GM21528 (cell line): ENCODE results near the gene ZNF184.

Experiments
- ATAC-seq: cut with Tn5 transposase; IDR thresholded peaks from one replicate; pipeline ENCODE4 v1.9.1; 2021; ENCODE audit warnings: mild to moderate bottlenecking, moderate library complexity; ENCODE audit not compliant: unreplicated experiment, low FRiP score

ZNF184 gene

DNA sequence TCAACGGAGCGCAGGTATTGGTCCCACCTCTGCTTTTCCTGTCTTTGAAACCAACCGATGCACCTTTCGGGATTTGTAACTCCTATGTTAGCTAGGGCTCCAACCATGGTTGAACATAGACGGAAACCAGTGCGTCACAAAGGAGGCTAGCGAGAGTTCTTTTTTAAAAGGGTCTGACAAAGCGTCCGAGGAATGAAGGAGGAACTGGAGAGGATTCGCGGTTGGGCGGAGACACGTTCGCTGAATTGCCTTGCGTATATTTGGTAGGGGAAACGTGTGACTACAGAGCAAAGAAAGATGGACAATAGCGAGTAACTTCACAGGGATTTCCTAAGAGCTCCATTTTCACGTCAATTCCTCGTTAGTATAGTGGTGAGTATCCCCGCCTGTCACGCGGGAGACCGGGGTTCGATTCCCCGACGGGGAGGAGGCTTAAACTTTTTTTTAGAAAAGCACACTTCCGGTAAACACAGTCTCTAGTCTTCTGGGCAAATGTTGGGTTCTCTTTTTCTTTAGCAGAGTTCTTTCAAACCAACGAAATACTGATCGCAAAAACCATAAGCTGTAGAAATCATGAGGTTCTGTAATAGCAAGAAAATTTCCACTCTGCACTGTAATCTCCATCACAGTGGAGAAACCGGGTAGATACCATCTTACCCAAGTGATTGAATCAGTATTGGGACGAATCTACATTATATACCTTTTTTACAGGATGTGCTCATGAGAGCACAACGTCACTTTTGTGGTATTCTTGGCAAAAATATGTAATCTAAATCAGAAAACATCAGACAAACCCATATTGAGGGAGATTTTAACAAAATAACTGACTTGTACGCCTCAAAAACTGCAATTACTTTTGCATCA, 6.6 kb upstream of the ZNF184 start:
- peak; percentile 51 for ATAC-seq

DNA sequence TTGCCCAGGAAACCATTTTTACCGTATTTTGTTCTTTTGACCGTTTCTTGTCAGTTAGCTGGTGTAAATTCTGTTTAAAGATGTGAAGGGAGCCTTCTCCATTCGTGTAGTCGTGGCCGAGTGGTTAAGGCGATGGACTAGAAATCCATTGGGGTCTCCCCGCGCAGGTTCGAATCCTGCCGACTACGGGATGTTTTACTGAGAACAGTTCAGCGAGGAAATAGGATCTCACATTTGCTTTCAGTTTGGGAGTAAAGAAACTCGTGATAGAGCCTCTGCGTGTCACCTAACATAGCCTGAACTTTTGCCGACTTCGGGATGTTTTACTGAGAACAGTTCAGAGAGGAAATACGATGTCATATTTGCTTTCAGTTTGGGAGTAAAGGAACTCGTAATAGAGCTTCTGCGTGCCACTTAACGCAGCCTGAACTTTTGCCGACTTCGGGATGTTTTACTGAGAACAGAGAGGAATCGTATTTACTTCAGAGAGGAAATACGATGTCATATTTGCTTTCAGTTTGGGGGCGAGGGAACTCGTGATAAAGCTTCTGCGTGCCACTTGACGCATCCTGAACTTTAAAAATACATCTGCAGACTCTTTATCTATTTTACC, 5.9 kb upstream of the ZNF184 start:
- ATAC-seq = peak; percentile 59

DNA sequence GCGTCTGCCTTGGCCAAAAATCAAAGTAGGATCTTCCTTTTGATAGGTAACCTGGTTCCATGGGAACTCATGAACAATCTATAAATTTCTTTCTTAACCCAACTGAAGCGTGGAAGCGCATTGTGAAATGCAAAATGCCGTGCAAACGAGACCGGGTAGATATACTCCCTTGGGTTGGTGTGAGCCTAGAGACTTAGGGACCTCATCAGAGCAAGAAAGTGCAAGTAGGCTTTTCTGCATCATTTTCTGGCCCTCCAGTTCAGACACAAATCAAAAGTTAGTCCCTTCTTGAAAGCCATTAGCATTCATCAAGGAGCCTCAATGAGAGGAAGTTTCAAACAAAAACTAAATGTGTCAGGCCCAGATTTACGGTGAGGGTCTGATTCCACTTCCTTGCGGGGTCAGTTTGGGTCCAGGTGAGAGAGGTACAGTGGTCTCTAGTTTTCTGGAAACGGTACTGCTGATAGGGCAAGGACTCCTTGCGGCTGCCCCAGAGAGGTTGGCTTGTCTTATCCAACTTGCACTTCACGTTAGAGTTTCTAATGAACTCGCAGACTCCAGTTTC, 5.3 kb upstream of the ZNF184 start:
- peak; percentile 18 for ATAC-seq

DNA sequence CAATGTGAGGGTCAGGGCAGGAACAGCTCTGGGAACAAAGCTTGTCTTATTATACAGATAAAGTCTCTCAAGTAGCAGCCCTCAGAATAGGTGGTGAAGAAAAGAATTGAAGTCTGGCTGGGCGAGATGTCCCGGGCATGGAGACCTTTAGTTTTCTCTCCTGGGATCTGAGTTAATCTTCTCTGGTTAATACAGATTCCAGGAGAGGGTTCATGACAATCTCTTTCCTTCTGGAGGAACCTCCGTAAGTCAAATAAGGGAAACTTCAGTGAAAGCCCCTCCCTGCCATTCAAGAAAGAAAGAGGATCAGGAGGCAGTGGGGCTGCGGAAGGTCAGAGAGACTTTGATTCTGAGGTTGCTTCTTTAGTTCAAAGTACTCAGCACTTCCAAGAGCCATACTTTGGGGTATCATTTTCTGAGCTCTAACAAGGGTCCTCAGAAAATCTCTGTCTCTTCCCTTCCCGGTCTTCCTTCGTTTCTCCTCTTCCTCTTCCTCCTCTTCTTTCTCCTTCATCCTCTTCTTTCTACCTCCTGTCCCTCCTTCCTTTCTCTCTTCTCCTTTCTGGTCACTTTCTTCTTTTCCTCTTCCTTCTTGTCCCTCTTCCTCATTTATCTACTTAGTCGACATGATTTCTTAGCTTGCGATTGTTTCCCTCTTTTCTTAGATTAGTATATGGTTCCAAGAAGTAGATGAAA, 4.6 kb upstream of the ZNF184 start:
- ATAC-seq = no peak

DNA sequence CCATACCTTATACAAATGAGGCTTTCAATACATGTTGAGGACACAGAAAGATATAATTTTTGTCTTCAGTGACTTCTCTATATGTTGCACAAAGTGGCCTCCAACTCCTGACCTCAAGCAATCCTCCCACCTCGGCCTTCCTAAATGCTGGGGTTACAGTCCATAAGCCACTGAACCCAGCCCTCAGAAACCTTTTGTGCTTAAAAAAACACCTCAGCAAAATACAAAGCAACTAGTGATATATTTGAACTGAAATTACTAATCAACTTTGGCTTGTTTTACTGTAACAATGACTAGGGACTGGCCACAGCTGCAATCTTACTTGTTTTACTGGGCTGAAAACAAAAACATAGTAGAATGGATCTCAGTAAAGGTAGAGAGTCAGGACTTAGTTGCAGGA, 3.2 kb upstream of the ZNF184 start:
- no peak for ATAC-seq

DNA sequence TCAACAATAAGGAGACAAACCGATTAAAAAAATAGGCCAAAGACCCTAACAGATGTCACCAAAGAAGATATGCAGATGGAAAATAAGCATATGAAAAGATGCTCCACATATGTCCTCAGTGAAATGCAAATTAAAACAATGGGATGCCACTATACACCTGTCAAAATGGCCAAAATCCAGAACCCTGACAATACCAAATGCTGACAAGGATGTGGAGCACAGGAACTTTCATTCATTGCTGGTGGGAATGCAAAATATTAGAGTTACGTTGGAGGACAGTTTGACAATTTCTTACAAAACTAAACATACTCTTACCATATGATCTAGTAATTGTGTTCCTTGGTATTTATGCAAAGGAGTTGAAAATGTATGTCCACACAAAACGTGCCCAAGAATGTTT, 1.8 kb upstream of the ZNF184 start:
- no peak for ATAC-seq

DNA sequence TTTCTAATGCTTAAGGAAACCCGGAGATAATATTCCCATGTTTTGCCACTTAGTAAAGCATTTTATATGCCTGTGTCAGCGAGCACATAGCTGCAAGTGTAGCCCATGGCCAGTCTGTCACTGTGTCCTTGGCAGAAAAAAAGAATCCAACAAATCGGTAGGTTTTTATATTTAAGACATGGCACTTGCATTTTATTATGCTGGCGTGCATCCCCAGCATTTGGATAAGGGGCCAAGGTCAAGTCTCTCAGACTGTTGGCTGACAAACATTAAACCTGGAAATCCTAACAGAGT, 1.2 kb upstream of the ZNF184 start:
- no peak for ATAC-seq

DNA sequence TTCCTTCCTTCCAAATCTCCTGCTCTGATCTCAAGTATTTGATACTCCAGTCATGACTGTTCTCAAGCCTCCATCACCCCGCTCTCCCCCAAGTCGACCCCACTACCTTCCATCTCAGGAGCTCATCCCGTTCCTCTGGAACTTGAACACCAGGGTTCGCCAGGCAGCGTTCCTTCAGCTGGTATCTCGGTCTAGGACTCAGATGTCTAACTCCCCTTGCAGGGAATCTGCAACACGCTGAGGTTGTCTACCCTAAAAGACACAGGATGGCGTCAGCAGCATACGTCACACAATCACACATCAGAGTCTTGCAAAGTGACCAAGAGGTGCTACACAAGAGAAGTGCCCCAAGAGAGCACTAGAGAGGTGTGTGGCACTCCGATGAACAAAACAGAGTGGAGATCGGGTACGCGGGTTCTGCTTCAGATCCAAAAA, 706 bp downstream of the ZNF184 start:
- peak; percentile 41 for ATAC-seq

DNA sequence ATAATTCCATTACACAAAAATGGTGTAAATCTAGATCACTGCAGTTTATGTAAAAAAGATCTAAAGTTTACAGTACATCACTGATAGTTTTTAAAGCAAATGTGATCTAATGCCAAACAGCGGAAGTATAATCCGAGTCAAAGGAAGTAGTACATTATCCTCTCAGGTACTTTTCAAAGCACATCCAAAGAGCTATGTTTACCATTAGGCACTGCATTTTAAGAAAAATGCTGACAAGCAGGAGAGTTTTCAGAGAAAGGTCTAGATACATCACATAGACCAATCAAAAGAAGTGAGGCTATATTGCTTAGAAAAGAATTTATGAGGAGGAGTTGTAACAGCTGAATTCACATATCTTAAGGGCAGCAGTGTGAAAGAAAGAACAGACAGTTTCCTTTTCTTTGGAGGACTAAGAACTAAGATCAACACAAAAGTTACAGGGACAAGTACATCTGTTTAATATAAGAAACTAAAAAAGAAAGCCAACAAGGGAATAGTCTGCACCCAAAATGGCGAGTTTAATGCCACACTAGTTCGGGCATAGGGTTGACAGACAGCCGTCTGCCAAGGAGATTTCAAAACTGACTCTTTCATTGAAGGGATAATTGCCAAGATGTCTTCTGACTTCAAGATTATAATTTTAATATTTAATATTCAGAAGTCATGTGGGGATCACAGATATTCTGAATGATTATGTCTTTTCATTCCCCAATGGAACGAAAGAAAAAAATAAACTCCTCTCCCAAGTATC, 1.4 kb downstream of the ZNF184 start:
- ATAC-seq = no peak

DNA sequence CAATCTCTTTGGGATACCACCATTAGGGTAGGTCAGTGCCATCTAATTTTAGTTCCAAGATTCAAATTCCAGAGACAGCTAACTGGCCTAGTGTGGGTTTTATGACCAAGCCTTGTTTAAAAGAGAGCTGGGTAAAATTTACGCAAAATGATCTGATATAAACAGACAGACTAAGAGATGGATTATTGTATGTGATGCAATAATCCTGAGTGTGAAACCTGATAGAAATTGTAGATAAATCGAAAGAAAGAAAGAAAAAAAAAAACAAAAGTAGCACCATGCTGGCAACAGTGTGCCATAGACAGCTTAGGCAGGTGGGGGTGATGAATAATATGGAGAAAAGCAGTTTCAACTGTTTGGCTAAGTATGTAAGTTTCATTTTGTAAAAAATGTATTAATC, 2.9 kb downstream of the ZNF184 start:
- ATAC-seq = no peak

DNA sequence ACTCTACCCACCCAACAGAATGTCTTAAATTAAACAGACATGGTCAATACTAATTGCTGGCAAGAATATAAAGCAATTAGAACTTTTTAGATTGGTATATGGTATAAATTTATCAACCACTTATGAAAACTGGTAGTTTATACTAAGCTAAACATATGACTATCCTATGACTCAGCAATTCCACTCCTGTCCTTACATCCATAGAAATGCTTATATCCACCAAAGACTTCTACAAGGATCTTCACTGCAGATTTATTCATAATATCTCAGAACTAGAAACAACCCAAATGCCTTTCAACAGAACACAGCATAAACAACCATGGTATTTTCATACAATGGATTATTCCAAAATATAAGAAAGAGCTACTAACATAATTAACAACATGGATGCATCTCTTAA, 4.6 kb downstream of the ZNF184 start:
- ATAC-seq = no peak

DNA sequence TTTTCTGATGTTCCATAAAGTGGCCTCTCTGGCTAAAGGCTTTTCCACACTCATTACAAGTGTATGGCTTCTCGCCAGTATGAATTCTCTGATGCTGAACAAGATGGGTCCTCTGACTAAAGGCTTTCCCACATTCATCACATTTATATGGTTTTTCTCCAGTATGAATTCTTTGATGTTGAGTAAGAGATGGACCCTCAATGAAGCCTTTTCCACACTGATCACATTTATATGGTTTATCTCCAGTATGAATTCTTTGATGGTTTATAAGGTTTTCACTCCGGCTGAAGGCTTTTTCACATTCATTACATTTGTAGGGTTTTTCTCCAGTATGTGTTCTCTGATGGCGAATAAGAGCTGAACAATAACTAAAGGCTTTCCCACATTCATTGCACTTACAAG, 20.4 kb downstream of the ZNF184 start:
- ATAC-seq = no peak

DNA sequence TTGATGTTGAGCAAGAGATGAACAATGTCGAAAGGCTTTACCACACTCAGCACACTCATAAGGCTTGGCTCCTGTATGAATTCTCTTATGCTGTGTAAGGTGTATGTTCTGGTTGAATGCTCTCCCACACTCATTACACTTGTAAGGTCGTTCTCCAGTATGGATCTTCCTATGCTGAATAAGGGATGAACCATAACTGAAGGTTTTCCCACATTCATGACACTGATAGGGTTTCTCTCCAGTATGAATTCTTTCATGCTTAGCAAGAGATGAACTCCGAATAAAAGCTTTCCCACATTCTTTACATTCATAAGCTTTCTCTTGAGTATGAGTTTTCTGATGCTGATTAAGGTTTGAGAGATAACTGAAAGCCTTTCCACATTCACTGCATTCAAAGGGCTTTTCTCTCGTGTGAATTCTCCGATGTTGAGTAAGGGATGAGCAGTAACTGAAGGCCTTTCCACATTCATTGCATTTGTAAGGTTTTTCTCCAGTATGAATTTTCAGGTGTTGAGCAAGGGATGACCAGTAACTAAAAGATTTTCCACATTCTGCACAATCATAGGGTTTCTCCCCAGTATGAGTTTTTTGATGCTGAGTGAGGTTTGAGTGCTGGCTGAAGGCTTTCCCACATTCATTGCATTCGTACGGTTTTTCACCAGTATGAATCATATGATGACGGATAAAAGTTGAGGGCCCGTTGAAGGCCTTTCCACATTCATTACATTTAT, 21.1 kb downstream of the ZNF184 start:
- ATAC-seq = no peak

DNA sequence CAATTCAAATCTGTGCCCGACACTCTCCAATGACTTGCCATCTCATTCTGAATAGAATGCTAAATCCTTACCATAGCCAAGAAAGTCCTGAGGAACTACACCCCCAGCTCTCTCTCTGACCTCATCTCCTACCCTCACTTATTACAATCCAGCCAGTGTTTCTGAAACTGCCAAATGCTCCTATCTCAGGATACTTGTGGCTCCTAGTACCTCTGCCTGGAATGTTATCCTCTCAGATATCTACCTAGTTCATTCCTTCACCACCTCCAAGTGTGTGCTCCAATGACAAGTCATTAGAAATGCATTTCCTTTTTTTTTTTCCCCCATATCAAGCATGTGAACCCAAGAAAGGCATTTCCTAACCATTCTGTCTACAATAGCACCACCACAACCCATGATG, 24.4 kb downstream of the ZNF184 start:
- ATAC-seq = no peak

DNA sequence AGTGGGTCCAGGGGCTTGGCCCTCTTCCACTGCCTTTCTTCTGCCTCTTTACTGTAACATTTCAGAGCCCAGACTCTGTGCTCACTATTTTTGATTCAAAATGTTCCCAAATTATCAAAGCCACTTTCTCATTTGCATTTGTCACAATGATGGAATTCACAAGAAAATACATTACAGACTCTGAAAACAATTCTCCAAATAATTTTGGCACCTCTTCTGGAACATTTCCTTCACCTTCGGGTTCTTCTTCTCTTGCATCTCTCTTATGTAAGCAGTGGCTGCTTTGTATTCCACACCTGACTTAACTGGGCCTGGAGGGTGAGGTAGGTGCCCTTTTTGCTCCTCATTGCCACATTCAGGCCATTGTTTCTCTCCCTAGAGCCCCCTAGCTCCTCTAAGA, 30.0 kb downstream of the ZNF184 start:
- ATAC-seq = no peak

DNA sequence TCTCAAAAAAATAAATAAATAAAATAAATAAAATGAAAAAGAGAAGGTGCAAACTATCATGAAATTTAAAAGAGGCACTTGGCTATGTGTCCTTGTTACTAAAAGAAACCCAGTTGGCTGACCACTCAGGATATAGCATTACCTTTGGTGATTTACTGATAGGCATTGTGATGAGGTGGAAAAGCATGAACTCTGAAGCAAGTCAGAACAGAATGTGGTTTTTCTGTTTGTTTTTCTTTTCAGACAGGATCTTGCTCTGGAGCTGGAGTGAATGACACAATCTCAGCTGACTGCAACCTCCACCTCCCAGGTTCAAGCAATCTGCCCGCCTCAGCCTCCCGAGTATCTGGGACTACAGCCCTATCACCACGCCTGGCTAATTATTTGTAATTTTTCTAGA, 31.9 kb downstream of the ZNF184 start:
- no peak for ATAC-seq

DNA sequence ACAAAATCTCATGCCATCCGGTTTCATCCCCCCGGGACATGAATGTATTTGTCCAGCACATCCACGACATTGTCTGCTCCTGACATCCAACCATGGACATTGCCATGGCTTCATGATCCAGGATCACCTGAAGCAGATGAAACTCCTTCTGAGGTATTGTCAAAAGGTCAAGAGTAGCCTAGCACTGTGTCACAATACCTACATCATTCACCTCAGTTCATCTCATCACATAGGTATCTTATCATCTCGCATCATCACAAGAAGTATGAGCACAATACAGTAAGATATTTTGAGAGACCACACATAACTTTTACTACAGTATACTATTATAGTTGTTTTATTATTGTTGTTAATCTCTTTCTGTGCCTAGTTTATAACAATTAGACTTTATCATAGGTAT, 33.5 kb downstream of the ZNF184 start:
- ATAC-seq = no peak

DNA sequence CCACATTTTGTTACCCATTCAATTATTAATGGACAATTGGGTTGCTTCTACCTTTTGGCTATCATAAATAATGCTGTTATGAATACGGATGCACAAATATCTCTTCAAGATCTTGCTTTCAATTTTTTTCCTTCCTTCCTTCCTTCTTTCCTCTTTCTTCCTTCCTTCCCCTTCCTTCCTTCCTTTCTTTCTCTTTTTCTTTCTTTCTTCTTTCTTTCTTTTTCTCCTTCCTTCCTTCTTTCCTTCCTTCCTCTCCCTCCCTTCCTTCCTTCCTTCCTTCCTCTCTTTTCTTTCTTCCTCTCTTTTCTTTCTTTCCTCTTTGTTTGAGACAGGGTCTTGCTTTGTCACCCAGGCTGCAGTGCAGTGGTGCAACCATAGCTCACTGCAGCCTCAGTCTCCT, 39.2 kb downstream of the ZNF184 start:
- no peak for ATAC-seq

DNA sequence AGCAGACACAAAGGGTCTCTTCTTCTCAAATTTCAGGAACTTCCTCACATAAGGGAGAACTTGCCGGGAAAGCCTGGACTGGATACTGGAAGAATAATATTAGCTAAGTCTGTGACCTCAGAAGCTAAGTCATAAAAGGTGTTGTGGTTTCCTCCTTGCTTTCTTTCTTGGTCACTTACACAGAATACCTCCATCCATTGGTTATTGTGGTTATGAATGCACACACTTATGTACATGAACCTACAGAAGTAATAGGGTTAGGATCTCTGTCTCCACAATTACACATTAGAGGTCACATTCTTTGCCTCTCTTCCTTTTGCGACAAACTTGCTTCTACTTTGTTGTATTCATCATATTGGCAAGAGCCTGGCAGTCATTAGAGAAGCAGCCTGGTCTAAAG, 43.9 kb downstream of the ZNF184 start:
- no peak for ATAC-seq

DNA sequence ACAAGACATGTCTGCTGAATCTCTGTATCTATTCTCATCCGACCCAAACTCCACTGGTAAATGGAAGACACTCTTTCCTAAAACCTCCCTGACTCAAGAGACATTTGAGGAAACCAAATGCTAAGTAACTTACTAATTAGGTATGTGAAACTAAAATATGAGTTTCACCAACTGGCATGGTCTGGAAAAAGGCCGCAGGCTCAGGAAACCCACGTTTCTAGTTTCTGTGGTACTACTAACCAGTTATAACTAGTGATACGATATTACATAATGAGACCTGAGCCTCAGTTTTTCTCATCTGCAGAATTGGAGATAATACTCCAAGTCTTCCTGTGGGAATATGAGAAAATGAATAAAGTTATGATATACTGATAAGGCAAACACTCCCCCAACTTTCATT, 44.4 kb downstream of the ZNF184 start:
- ATAC-seq = no peak
